C4-2B (cell line): ENCODE measurements around the gene SERPINB12.

Source experiments
- H3K27ac ChIP-seq: fragments of 450-650 bp; 2 replicates; pipeline ENCODE4 v1.5.1; 2017
- ZFX ChIP-seq: fragments of 450-650 bp; IDR thresholded peaks from 2 replicates; pipeline ENCODE4 v1.6.1; 2017
- TF ChIP-seq, protein P1 (sequence below): fragments of 450-650 bp; conservative IDR thresholded peaks from 2 replicates; pipeline ENCODE4 v1.5.1; 2017; ENCODE audit warnings: mild to moderate bottlenecking

The SERPINB12 gene

DNA sequence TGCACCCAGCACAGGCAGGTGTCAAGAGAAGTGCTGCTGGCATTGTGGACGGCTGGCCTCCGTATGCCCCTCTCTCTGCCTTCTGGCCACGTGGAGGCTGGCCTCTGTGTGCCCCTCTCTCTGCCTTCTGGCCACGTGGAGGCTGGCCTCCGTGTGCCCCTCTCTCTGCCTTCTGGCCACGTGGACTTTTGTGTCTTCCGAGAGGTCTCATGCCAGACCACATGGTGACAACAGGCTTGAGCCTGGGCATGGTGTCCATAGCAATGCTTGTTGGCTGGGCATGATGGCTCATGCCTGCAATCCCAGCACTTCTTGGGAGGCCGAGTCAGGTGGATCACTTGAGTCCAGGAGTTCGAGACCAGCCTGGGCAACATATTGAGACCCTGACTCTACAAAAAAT lies 25.7 kb downstream of the SERPINB12 start:
- TF ChIP-seq, protein P1, sequence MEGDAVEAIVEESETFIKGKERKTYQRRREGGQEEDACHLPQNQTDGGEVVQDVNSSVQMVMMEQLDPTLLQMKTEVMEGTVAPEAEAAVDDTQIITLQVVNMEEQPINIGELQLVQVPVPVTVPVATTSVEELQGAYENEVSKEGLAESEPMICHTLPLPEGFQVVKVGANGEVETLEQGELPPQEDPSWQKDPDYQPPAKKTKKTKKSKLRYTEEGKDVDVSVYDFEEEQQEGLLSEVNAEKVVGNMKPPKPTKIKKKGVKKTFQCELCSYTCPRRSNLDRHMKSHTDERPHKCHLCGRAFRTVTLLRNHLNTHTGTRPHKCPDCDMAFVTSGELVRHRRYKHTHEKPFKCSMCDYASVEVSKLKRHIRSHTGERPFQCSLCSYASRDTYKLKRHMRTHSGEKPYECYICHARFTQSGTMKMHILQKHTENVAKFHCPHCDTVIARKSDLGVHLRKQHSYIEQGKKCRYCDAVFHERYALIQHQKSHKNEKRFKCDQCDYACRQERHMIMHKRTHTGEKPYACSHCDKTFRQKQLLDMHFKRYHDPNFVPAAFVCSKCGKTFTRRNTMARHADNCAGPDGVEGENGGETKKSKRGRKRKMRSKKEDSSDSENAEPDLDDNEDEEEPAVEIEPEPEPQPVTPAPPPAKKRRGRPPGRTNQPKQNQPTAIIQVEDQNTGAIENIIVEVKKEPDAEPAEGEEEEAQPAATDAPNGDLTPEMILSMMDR: no peak
- no peak for TF ChIP-seq ZFX
- no peak overlapping the region for H3K27ac ChIP-seq

DNA sequence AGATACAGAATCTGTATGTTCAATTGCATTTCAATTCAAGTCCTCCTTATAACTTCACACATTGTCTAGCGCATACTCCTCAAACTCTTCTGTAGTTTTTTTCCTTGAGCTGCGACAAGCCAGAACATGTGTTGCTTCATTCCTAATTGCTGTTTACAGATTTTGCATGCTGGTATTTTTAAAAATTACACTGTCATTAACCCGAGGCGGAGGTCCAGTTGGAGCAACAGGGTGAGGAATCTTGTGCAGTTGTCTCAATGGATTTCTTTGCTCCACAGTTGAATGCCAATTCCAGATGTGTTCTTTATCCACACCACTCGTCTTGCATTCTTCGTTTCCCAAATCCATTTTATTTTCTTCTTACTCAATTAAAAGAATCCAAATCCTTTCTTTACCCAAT lies 28.6 kb downstream of the SERPINB12 start:
- TF ChIP-seq ZFX: no peak
- TF ChIP-seq, protein P1: no peak
- H3K27ac ChIP-seq: no peak overlapping the region

DNA sequence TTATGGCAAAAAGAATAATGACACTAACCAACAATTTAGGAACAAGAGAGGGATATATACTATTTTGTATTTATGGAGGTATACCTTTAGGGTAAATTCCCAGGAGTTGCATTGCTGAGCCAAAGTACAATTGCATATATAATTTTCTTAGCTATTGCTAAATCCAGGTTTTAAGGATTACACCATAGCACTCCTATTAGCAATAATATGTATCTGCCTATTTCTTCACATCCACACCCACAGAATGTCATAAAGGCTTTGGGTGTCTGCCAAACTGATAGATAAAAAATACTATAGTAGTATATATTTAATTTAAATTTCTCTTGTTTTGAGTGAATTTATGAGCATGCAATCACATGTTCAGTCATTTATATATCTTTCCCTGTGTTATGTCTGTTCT lies 33.5 kb downstream of the SERPINB12 start:
- TF ChIP-seq ZFX: no peak
- TF ChIP-seq, protein P1: no peak
- no peak overlapping the region for H3K27ac ChIP-seq

DNA sequence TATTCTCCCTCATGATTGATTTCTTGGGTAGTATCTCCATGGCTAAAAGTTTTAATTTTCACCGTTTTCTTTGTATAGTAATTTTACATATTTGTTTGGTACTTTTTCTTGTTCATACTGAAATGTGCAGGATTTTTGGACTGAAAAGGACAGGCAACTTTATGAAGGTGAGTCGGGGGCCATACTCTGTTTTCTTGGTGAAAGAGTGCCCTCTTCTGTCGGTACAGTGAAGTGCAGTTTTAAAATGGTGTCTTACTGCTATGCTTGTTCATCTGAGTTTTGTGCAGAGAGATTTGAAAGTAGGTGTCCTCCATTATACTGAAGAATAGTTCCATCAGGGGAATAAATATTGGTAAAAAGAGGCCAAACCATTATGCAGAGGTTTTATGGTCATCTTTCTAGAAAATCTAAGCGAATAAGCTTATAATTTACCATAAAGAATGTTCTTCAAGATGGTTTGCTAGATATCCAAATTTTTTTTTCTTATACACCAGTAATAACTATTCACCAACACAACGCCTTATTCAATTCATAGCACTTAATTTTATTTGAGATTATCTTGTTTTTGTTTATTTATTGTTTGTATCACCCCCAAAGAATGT lies 36.3 kb downstream of the SERPINB12 start:
- H3K27ac ChIP-seq: no peak overlapping the region
- TF ChIP-seq, protein P1: peak; percentile 76
- TF ChIP-seq ZFX: no peak

DNA sequence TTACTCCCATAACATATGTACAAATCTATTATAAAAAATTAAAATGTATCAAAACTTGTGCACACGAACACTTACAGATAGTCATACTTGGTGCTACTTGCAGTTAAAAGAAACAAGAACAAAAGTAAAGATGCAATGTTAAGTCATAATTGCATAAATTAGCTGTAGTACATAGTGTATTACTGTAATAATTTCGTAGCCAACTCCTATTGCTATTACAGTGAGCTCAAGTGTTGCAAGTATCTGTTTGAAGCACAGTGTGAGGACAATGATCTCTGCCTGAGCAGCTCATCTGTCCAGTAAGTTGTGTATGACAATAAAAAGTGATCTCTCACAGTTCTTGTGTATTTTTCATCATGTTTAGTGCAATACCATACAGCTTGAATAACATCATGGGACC lies 37.4 kb downstream of the SERPINB12 start:
- H3K27ac ChIP-seq: no peak overlapping the region
- TF ChIP-seq, protein P1: no peak
- no peak for TF ChIP-seq ZFX

DNA sequence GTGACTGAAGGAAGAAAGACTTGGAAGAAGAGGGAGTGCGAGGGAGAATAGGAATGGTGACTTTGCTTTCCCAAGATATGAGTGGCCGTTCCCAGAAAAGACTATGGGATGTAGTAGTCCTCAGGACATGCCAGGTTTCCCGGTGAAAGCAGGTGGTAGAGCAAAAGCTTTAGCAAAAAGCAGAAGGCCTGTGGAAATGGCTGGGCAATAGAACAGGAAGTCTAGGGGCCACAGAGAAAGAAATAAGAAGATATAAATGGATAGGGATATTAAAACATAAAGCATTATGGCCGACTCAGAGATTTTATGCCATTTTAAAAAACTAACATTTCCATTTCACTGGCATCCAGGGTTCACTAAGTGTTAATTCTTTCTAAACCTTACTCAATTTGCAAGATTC lies 43.8 kb downstream of the SERPINB12 start:
- TF ChIP-seq, protein P1: no peak
- no peak for TF ChIP-seq ZFX
- no peak overlapping the region for H3K27ac ChIP-seq

DNA sequence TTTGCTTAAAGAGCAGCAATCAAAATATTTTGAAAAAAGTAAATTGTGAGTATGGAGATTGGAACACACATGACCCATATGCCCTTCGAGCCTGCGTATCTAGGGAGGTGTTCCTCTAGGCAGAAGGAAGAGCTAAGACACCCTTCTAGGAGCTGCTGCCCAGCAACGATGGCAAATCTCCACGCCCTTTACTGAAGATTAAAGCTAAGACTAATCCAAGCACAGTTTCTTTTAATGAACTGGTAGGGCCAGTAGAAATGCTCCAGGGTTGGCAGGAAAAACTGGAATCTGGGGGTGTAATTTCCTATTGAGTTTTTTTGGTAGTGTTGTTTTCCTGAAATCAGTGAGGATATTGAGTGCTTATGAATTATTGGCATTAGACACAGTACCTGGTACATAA lies 44.3 kb downstream of the SERPINB12 start:
- no peak for TF ChIP-seq ZFX
- TF ChIP-seq, protein P1: no peak
- H3K27ac ChIP-seq: no peak overlapping the region
